ENCODE results near the gene NECTIN2.

NECTIN2 gene

GRCh38 chr19:44812142-44812718, 33.9 kb upstream of the NECTIN2 start:
- Mint-ChIP-seq H3K9me3 (no peaks in the 10 kb centered on the region), H3K4me1 (no peaks in the 10 kb centered on the region), H3K27ac (no peak overlapping the region), H3K27me3 (peaks cover 23% of the 10 kb centered on the region), H3K4me3 (no peak overlapping the region), H3K36me3 (ENCODE audit: low read depth) (no peaks in the 10 kb centered on the region)
- ATAC-seq: no peak
- no peak for DNase-seq

DNA sequence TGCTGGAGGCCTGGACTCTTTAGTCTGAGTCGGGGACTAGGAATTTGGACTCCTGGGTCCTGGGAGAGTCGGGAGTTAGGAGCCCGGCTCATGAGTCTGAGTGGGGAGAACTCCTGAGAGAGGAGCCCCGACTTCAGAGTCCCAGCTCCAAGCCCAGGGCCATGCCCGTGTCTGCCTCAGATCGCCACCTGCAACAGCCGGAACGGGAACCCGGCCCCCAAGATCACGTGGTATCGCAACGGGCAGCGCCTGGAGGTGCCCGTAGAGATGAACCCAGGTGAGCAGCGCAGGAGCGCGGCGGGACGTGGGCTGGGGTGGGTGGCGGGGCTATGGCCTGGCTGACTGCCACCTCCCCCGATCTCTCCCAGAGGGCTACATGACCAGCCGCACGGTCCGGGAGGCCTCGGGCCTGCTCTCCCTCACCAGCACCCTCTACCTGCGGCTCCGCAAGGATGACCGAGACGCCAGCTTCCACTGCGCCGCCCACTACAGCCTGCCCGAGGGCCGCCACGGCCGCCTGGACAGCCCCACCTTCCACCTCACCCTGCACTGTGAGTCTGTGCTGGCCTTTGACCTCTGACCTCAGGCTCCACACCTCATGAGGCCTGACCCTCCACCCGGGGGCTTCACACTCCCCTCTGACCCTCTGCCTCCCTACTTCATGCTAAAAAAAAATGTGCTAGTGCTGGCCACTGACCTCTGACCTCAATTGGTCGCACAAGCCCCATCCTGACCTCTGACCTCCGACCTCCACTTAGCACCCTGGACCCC, 32.8 kb upstream of the NECTIN2 start:
- DNase-seq: no peak
- Mint-ChIP-seq H3K9me3 (no peaks in the 10 kb centered on the region), H3K4me1 (no peaks in the 10 kb centered on the region), H3K4me3 (peak overlapping the region; percentile 17), H3K27ac (no peak overlapping the region), H3K27me3 (peaks cover 19% of the 10 kb centered on the region), H3K36me3 (ENCODE audit: low read depth) (no peaks in the 10 kb centered on the region)
- ATAC-seq: no peak

GRCh38 chr19:44813841-44814470, 32.1 kb upstream of the NECTIN2 start:
- Mint-ChIP-seq H3K27ac (no peak overlapping the region), H3K4me3 (peak overlapping the region; percentile 17), H3K36me3 (ENCODE audit: low read depth) (no peaks in the 10 kb centered on the region), H3K27me3 (peaks cover 16% of the 10 kb centered on the region), H3K9me3 (no peaks in the 10 kb centered on the region), H3K4me1 (no peaks in the 10 kb centered on the region)
- DNase-seq (no peak), ATAC-seq (no peak)

DNA sequence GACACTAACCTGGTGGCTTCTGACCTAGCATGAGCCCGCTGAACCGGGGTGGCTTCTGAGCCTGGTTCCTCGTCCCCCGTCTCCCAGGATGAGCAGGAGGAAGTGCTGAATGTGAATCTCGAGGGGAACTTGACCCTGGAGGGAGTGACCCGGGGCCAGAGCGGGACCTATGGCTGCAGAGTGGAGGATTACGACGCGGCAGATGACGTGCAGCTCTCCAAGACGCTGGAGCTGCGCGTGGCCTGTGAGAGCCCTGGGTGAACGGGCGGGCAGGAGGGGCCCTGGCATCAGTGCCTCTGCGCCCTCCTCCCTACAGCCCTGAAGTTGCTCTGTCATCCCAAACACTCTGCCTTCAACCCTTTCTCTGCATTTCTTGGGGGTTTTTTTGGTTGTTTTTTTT, 31.6 kb upstream of the NECTIN2 start:
- Mint-ChIP-seq H3K27me3 (peaks cover 11% of the 10 kb centered on the region), H3K36me3 (ENCODE audit: low read depth) (no peaks in the 10 kb centered on the region), H3K4me3 (no peak overlapping the region), H3K9me3 (no peaks in the 10 kb centered on the region), H3K4me1 (no peaks in the 10 kb centered on the region), H3K27ac (no peak overlapping the region)
- ATAC-seq (no peak), DNase-seq (no peak)

GRCh38 chr19:44816301-44816700, 29.8 kb upstream of the NECTIN2 start:
- H3K27ac Mint-ChIP-seq: no peak overlapping the region
- H3K9me3 Mint-ChIP-seq: no peaks in the 10 kb centered on the region
- DNase-seq (no peak), ATAC-seq (no peak)
- H3K4me3 Mint-ChIP-seq: no peak overlapping the region
- H3K36me3 Mint-ChIP-seq (ENCODE audit: low read depth): no peaks in the 10 kb centered on the region
- no peaks in the 10 kb centered on the region for H3K4me1 Mint-ChIP-seq
- H3K27me3 Mint-ChIP-seq: peaks cover 4% of the 10 kb centered on the region

DNA sequence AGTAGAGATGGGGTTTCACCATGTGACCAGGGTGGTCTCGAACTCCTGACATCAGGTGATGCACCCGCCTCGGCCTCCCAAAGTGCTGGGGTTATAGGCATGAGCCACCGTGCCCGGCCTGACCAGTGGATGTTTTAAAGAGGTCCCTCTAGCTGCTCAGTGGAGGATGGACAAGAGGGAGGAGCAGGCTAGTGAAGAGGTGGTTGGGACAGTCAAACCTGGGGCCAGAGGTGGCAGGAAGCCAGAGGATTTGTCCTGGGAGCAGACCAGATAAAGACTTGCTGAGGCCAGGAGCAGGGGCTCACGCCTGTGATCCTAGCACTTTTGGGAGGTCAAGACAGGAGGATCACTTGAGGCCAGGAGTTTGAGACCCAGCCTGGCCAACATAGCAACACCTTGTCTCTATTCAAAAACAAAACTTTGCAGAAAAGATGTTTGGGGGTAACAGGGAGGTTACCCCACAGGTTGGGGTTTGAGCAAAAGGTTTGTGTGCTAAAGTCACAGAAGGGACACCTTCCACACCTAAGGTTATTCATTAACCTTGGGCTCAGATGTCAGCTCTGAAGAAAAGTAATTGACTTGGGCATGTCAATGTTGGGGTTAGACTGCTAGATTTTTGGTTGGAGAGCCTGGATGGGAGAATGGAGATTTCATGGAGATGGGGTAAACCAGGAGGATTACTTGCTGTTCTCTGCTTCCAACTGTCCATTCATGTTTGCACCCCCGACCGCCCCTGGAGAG, 28.2 kb upstream of the NECTIN2 start:
- H3K27me3 Mint-ChIP-seq: peaks cover 3% of the 10 kb centered on the region
- ATAC-seq (no peak), DNase-seq (no peak)
- no peak overlapping the region for H3K4me3 Mint-ChIP-seq
- H3K9me3 Mint-ChIP-seq: no peaks in the 10 kb centered on the region
- H3K36me3 Mint-ChIP-seq (ENCODE audit: low read depth): no peaks in the 10 kb centered on the region
- no peaks in the 10 kb centered on the region for H3K4me1 Mint-ChIP-seq
- no peak overlapping the region for H3K27ac Mint-ChIP-seq

GRCh38 chr19:44818466-44819031, 27.5 kb upstream of the NECTIN2 start:
- Mint-ChIP-seq H3K4me1 (no peaks in the 10 kb centered on the region), H3K36me3 (ENCODE audit: low read depth) (no peaks in the 10 kb centered on the region), H3K27ac (no peak overlapping the region), H3K9me3 (no peaks in the 10 kb centered on the region), H3K27me3 (peaks cover 4% of the 10 kb centered on the region), H3K4me3 (no peak overlapping the region)
- DNase-seq (no peak), ATAC-seq (no peak)

GRCh38 chr19:44819246-44819832, 26.8 kb upstream of the NECTIN2 start:
- H3K36me3 Mint-ChIP-seq (ENCODE audit: low read depth): no peaks in the 10 kb centered on the region
- peaks cover 4% of the 10 kb centered on the region for H3K27me3 Mint-ChIP-seq
- ATAC-seq: no peak
- no peaks in the 10 kb centered on the region for H3K4me1 Mint-ChIP-seq
- no peak for DNase-seq
- H3K9me3 Mint-ChIP-seq: no peaks in the 10 kb centered on the region
- H3K27ac Mint-ChIP-seq: no peak overlapping the region
- H3K4me3 Mint-ChIP-seq: no peak overlapping the region

DNA sequence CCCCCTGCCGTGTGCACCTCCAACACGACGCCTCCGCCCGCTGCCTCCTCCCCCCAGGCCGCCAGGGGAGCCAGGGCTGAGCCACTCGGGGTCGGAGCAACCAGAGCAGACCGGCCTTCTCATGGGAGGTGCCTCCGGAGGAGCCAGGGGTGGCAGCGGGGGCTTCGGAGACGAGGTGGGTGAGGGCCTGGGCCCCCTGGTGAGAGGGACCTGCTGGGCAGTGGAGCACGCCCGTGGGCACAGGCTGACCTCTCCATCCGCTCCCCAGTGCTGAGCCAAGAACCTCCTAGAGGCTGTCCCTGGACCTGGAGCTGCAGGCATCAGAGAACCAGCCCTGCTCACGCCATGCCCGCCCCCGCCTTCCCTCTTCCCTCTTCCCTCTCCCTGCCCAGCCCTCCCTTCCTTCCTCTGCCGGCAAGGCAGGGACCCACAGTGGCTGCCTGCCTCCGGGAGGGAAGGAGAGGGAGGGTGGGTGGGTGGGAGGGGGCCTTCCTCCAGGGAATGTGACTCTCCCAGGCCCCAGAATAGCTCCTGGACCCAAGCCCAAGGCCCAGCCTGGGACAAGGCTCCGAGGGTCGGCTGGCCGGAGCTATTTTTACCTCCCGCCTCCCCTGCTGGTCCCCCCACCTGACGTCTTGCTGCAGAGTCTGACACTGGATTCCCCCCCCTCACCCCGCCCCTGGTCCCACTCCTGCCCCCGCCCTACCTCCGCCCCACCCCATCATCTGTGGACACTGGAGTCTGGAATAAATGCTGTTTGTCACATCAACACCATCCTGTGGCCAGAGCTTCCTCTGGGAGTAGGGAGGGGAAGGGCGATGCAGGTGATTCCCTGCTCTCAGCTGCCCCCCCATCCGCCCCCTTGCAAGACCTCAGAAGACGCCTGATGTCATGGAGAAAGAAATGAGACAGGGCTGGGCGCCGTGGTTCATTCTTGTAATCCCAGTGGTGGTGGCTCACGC, 25.2 kb upstream of the NECTIN2 start:
- Mint-ChIP-seq H3K4me3 (no peak overlapping the region), H3K36me3 (ENCODE audit: low read depth) (no peaks in the 10 kb centered on the region), H3K27me3 (peaks cover 4% of the 10 kb centered on the region), H3K4me1 (no peaks in the 10 kb centered on the region), H3K9me3 (no peaks in the 10 kb centered on the region), H3K27ac (no peak overlapping the region)
- ATAC-seq (no peak), DNase-seq (no peak)

DNA sequence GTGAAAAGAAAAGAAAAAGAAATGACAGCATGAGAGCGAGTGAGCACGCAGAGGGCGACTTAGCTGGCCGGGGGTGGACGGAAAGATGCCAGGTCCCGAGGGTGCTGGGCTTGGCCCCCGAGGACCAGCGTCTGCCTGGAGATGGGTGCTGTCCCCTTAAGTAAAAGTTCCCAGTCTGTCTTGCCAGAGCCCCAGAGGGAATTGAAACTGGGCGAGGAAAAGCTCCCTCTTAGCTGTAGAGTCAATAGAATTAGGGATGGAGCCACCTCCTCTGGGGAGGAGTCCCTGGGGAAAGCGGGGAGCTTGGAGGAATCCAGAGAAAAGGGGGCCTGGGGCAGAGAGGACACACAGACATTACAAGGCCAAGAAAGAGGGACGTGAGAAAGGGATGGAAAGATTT, 23.9 kb upstream of the NECTIN2 start:
- no peak overlapping the region for H3K27ac Mint-ChIP-seq

DNA sequence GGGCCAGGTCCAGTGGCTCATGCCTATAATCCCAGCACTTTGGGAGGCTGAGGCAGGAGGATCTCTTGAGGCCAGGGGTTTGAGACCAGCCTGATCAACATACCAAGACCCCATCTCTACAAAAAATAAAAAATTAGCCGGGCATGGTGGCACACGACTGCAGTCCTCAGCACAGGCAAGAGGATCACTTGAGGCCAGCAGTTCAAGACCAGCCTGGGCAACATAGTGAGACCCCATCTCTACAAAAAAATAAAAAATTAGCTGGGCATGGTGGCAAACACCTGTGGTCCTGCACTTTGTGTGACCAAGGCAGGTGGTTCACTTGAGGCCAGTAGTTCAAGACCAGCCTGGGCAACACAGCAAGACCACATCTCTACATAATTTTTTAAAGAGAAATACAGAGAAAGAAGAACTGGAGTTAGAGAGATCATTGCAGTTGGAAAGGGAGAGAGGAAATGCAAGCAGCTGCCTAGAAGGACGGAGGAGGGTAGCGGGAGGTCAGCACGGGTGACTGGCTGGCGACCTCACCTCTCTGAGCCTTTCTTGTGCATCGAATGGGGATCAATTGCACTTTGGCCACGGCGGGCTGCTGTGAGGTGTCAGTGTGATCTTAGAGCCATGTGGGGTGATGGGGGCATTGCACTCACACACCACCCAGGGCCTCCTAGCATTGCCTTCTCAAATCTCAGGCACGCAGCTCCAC, 23.3 kb upstream of the NECTIN2 start:
- H3K27ac Mint-ChIP-seq: no peak overlapping the region
- no peaks in the 10 kb centered on the region for H3K36me3 Mint-ChIP-seq (ENCODE audit: low read depth)
- ATAC-seq (no peak), DNase-seq (no peak)
- H3K9me3 Mint-ChIP-seq: no peaks in the 10 kb centered on the region
- no peak overlapping the region for H3K4me3 Mint-ChIP-seq
- no peaks in the 10 kb centered on the region for H3K4me1 Mint-ChIP-seq
- H3K27me3 Mint-ChIP-seq: peaks cover 4% of the 10 kb centered on the region

More for the DNA sequence above, 23.9 kb upstream of the NECTIN2 start:
- Mint-ChIP-seq H3K9me3 (no peaks in the 10 kb centered on the region), H3K36me3 (ENCODE audit: low read depth) (no peaks in the 10 kb centered on the region), H3K4me3 (no peak overlapping the region), H3K4me1 (no peaks in the 10 kb centered on the region), H3K27me3 (peaks cover 4% of the 10 kb centered on the region)
- ATAC-seq (no peak), DNase-seq (no peak)

- no peaks in the 10 kb centered on the region for H3K4me1 Mint-ChIP-seq
- DNase-seq (no peak), ATAC-seq (no peak)
- no peaks in the 10 kb centered on the region for H3K36me3 Mint-ChIP-seq (ENCODE audit: low read depth)
- no peak overlapping the region for H3K4me3 Mint-ChIP-seq
- H3K9me3 Mint-ChIP-seq: no peaks in the 10 kb centered on the region
- H3K27ac Mint-ChIP-seq: no peak overlapping the region
- peaks cover 4% of the 10 kb centered on the region for H3K27me3 Mint-ChIP-seq
Measured at GRCh38 chr19:44823373-44823698, 22.8 kb upstream of the NECTIN2 start.

DNA sequence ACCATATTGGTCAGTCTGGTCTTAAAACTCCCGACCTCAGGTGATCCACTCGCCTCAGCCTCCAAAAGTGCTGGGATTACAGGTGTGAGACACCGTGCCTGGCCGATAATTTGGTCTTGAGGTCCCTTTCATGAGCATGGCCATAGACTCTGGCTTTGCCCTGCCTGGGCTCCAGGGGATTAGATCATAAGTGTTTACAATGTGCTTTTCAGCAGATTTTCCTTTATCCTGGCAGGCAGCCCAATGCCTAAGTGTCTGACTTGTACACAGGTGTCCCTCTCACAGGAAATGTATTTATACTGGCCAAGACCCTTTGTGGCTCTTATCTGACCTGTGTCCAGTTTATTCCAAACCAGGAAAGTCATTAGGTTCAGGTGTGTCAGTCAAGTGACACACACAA, 21.3 kb upstream of the NECTIN2 start:
- ATAC-seq (no peak), DNase-seq (no peak)
- Mint-ChIP-seq H3K4me1 (no peaks in the 10 kb centered on the region), H3K4me3 (no peak overlapping the region), H3K9me3 (no peaks in the 10 kb centered on the region), H3K27me3 (peaks cover 6% of the 10 kb centered on the region), H3K27ac (no peak overlapping the region), H3K36me3 (ENCODE audit: low read depth) (no peaks in the 10 kb centered on the region)

Data from activated naive CD8-positive, alpha-beta T cell treated with anti-CD3 and anti-CD28 coated beads, Interleukin-2, amount 50 U/mL, for 24 hours (primary cell).